Panc1 (cell line): ENCODE measurements around the gene CYGB. TPM values are rescaled to one million over a fixed set of nuclear protein-coding genes. Genes with fewer than 3 reads are reported as not detected.

Experiments
- ATAC-seq: fragments of 200-7000 bp; cut with Tn5 transposase; 2 replicates; pipeline ENCODE4 v1.9.1; 2020; ENCODE audit warnings: mild to moderate bottlenecking, moderate library complexity
- BruUV-seq: library from RNA; stranded (reverse); fragments of 400-500 nt; replicated peaks from 2 replicates; lab custom pipeline; 2021; lab: Mats Ljungman, UMichigan
- CTCF ChIA-PET: fragments of 300-600 bp; sonication (Branson Sonifier 250); formaldehyde crosslinking; loops from one replicate; lab custom pipeline; 2022; ENCODE audit warnings: antibody characterized with exemption; lab: Charles Lee
- POLR2A ChIA-PET: fragments of 300-600 bp; sonication (Branson Sonifier 250); formaldehyde crosslinking; loops from one replicate; lab custom pipeline; 2022; ENCODE audit warnings: antibody characterized with exemption; lab: Charles Lee
- DNase-seq: peaks from one replicate; pipeline ENCODE4 v3.0.0-alpha.2; 2010; ENCODE audit warnings: low read depth, low spot score
- H3K27ac ChIP-seq: 2 replicates; pipeline ENCODE4 v1.5.1; 2011; ENCODE audit warnings: mild to moderate bottlenecking, low read length, inconsistent platforms
- H3K27me3 ChIP-seq: fragments of 200-500 bp; sonication (Bioruptor generic); 2 replicates; pipeline ENCODE4 v1.6.0; 2014; ENCODE audit warnings: low read length, inconsistent platforms; ENCODE audit not compliant: control insufficient read depth, insufficient read depth
- H3K36me3 ChIP-seq: fragments of 200-500 bp; sonication (Bioruptor generic); 2 replicates; pipeline ENCODE4 v1.5.1; 2014; ENCODE audit warnings: inconsistent platforms, mild to moderate bottlenecking, low read length, moderate library complexity; ENCODE audit not compliant: control insufficient read depth, insufficient read depth
- H3K4me1 ChIP-seq: 2 replicates; pipeline ENCODE4 v1.5.1; 2011; ENCODE audit warnings: inconsistent platforms, mild to moderate bottlenecking, low read length, moderate library complexity; ENCODE audit not compliant: control insufficient read depth, insufficient read depth
- H3K4me3 ChIP-seq, 2 experiments: 2 replicates each; pipeline ENCODE4 v1.5.1; 2011 to 2012; ENCODE audit warnings: low read depth in 2 of 2, low read length in 2 of 2, mild to moderate bottlenecking in 2 of 2, inconsistent platforms in 1 of 2, moderate library complexity in 1 of 2
- H3K9me3 ChIP-seq: fragments of 200-500 bp; sonication (Bioruptor generic); 2 replicates; pipeline ENCODE4 v1.5.1; 2014; ENCODE audit warnings: low read depth, mild to moderate bottlenecking, inconsistent platforms, low read length, moderate library complexity; ENCODE audit not compliant: control insufficient read depth, insufficient read depth
- POLR2AphosphoS5 ChIP-seq: IDR thresholded peaks from 2 replicates; pipeline ENCODE4 v1.6.1; 2012; ENCODE audit warnings: mild to moderate bottlenecking, low read depth, low read length, moderate library complexity
- REST ChIP-seq, 2 experiments: IDR thresholded peaks; 2 replicates each; pipeline ENCODE4 v1.6.1; 2011 to 2012; ENCODE audit warnings: low read depth in 2 of 2, control low read depth in 1 of 2, low read length in 1 of 2, mild to moderate bottlenecking in 1 of 2, moderate library complexity in 1 of 2; ENCODE audit not compliant: insufficient read depth in 1 of 2
- SIN3A ChIP-seq: IDR thresholded peaks from 2 replicates; pipeline ENCODE4 v1.6.1; 2012; ENCODE audit warnings: low read depth, mild to moderate bottlenecking, low read length, moderate library complexity, borderline replicate concordance; ENCODE audit not compliant: insufficient read depth
- TCF7L2 ChIP-seq: IDR thresholded peaks from 2 replicates; pipeline ENCODE4 v1.6.1; 2011; ENCODE audit warnings: mild to moderate bottlenecking, low read depth, low read length, inconsistent platforms
- in situ Hi-C: cut with HindIII; loops from 2 replicates; pipeline ENCODE4 v1.10.0; 2016; ENCODE audit warnings: low sequenced_read_pairs, low pct_unique_long_range_greater_than_20kb
- intact Hi-C: fragments of 100-400 bp; cut with micrococcal nuclease; formaldehyde crosslinking; loops from one replicate; pipeline ENCODE4 v1.10.0; 2022; ENCODE audit not compliant: unreplicated experiment
- total RNA-seq: library from RNA; stranded (reverse); gene quantifications from one replicate; pipeline ENCODE4 v1.2.1, GENCODE V29; 2021; ENCODE audit not compliant: unreplicated experiment
- TF ChIP-seq, protein P1 (sequence below): fragments of 450-650 bp; IDR thresholded peaks from 2 replicates; pipeline ENCODE4 v1.5.1; 2017; ENCODE audit warnings: mild to moderate bottlenecking

Gene CYGB
- total RNA-seq, 1 experiment from 2014 or later: 6.0 TPM

DNA sequence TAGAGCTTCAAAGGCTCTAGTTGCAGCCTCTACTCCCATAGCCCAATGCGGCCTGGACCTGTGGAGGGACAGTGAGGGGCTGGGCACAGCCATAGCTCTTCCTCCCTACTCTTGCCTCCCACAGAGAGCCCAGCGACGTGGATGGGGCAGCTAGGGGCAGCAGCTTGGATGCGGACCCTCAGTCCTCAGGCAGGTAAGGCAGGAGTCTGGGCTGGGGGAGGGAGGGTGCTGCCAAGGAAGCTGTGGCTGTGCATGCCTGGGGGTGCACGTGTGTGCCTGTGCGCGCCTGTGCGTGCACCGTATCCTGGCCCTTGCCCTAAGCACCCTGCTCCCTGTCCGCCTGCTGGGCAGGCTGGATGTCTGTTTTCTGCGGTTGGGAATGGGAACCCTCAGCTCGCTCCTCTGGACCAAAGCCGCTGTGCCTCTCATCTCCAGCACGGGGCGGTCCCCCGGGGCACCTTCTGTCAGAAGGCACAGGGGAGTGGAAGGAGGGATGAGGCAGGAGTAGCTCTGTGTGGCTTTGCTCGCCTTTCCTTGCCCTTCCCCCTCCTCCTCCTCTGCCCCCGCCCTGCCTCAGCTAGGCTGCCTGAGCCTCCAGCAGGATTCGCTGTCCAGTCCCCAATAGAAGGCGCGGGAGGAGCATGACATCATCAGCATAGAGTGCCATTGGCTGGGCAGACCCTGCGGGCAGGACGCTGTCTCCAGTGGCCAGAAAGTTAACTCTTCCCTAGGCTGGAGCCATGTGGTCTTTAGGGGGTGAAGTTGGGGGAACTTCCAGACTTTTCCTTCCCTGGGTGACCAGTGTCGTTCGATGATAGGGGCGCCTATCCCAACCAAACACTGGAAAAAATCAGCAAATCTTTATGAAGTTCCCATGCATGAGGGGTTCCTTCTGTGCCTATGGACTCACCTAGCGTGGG lies 3.1 kb upstream of the CYGB start:
- no TSS peak for BruUV-seq
- DNase-seq (no peak), ATAC-seq (peak; percentile 92)
- Histone ChIP-seq H3K27ac (peak overlapping the region; percentile 64), H3K36me3 (no peaks in the 10 kb centered on the region), H3K4me3 (peak overlapping the region; percentile 28 to 45), H3K9me3 (no peaks in the 10 kb centered on the region), H3K27me3 (no peaks in the 10 kb centered on the region; the same call in 1 of the 2 replicates), H3K4me1 (peaks cover 19% of the 10 kb centered on the region)
- intact Hi-C loops (no loop called here), in situ Hi-C loops (no loop called here)
- ChIA-PET CTCF (interaction anchor here (0.6 to 1.5 kb wide), 5 partner anchors 12 to 187 kb away, joined by 4 to 11 read pairs (median 5); no protein-coding TSS in a partner anchor), POLR2A (interaction anchor here (0.6 to 0.7 kb wide), 4 partner anchors 74 to 271 kb away, joined by 3 to 4 read pairs (median 3); no protein-coding TSS in a partner anchor)
- TF ChIP-seq SIN3A (no peak), REST (IDR thresholded peaks at IDR 0.05; ENCODE audit: insufficient read depth in 1 of 2, low read depth in 2 of 2, low read length in 1 of 2) (no peak), POLR2AphosphoS5 (no peak), TCF7L2 (no peak)
- TF ChIP-seq, protein P1, sequence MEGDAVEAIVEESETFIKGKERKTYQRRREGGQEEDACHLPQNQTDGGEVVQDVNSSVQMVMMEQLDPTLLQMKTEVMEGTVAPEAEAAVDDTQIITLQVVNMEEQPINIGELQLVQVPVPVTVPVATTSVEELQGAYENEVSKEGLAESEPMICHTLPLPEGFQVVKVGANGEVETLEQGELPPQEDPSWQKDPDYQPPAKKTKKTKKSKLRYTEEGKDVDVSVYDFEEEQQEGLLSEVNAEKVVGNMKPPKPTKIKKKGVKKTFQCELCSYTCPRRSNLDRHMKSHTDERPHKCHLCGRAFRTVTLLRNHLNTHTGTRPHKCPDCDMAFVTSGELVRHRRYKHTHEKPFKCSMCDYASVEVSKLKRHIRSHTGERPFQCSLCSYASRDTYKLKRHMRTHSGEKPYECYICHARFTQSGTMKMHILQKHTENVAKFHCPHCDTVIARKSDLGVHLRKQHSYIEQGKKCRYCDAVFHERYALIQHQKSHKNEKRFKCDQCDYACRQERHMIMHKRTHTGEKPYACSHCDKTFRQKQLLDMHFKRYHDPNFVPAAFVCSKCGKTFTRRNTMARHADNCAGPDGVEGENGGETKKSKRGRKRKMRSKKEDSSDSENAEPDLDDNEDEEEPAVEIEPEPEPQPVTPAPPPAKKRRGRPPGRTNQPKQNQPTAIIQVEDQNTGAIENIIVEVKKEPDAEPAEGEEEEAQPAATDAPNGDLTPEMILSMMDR: no peak

DNA sequence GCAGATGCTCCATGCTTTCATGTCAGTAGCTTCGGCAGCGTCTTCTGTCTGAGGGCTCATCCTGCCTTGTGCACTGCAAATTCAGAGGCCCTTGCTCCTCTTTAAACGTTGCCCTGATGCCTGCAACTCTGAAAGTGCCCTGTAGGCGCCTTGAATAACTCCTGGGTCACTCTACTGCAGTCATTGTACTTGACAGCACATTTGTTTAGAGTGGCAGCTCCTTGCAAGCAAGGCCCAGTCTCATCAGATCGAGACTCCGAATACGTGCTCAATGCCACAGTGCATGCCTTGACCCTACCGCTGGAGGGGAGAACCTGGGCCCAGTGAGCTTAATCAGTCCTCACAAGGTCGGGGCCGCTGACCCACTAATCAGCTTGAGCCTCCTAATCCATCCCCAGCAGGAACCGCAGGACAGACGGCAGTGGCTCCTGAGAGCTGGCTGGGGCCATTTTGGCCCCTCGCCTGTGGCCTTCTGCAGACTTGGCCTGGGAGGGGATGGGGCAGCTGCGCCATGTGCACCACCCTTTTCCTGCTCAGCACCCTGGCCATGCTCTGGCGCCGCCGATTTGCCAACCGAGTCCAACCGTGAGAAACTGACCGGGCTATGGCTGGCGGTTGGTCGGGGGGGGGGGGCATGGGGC lies 2.2 kb upstream of the CYGB start, which contains the start of gene PRCD:
Gene PRCD, plus strand, starts transcription at position 414 of the 641 bp plus-strand sequence. Its CDS starts 98 bp downstream, at position 512.
- H3K4me1 ChIP-seq: peaks cover 24% of the 10 kb centered on the region
- peak within 1 kb of the TSS; percentile 64 for H3K27ac ChIP-seq
- H3K27me3 ChIP-seq: no peaks in the 10 kb centered on the region; the same call in 1 of the 2 replicates
- DNase-seq (no peak), ATAC-seq (no peak)
- ChIA-PET CTCF (interaction anchor here (0.6 to 1.5 kb wide), 6 partner anchors 12 to 788 kb away, joined by 4 to 11 read pairs (median 4); no protein-coding TSS in a partner anchor), POLR2A (interaction anchor here (0.6 kb wide), 2 partner anchors 20 to 73 kb away, joined by 3 read pairs; no protein-coding TSS in a partner anchor)
- intact Hi-C loops (no loop called here), in situ Hi-C loops (no loop called here)
- no TSS peak for BruUV-seq
- H3K36me3 ChIP-seq: no peaks in the 10 kb centered on the region
- peak within 1 kb of the TSS; percentile 28 to 45 for H3K4me3 ChIP-seq
- no peaks in the 10 kb centered on the region for H3K9me3 ChIP-seq
- no peak for TF ChIP-seq POLR2AphosphoS5
- no peak for TF ChIP-seq TCF7L2
- TF ChIP-seq REST (IDR thresholded peaks at IDR 0.05; ENCODE audit: insufficient read depth in 1 of 2, low read depth in 2 of 2, low read length in 1 of 2): no peak
- no peak for TF ChIP-seq SIN3A
- TF ChIP-seq, protein P1: no peak
